Esophagus squamous epithelium (tissue), 5 donors: ENCODE data around the gene NCS1. TPM values are rescaled to one million over a fixed set of nuclear protein-coding genes. Genes with fewer than 3 reads are reported as not detected.

Experiments used
- DNase-seq: peaks from one replicate; lab custom pipeline; 2025; lab: John Stamatoyannopoulos, UW
- H3K27ac ChIP-seq, 4 donors: fragments of 200-600 bp; sonication (generic); one replicate each; pipeline ENCODE4 v1.5.1; 2016 to 2019; ENCODE audit warnings: mild to moderate bottlenecking in 1 of 4
- H3K27me3 ChIP-seq, 4 donors: fragments of 200-600 bp; sonication (generic); 1 replicate in 3 of 4; 2 replicates in 1 of 4; pipeline versions ENCODE4 v1.5.1 to v1.6.0; 2017 to 2021; ENCODE audit warnings: antibody characterized with exemption in 1 of 4
- H3K36me3 ChIP-seq, 3 donors: fragments of 200-600 bp; sonication (generic); one replicate each; pipeline ENCODE4 v1.5.1; 2016 to 2019
- H3K4me1 ChIP-seq, 3 donors: fragments of 200-600 bp; sonication (generic); one replicate each; pipeline ENCODE4 v1.5.1; 2017 to 2019
- H3K4me3 ChIP-seq, 4 donors: fragments of 200-600 bp; sonication (generic); 1 replicate in 3 of 4; 2 replicates in 1 of 4; pipeline ENCODE4 v1.5.1; 2016 to 2019; ENCODE audit warnings: mild to moderate bottlenecking in 2 of 4, moderate library complexity in 1 of 4
- H3K9me3 ChIP-seq, 3 donors: fragments of 200-600 bp; sonication (generic); one replicate each; pipeline ENCODE4 v1.5.1; 2016 to 2019
- POLR2A ChIP-seq, 4 donors: fragments of 450-650 bp; IDR thresholded peaks; one replicate each; pipeline ENCODE4 v1.6.1; 2017; ENCODE audit warnings: antibody characterized with exemption in 4 of 4, mild to moderate bottlenecking in 4 of 4, moderate library complexity in 3 of 4
- WGBS, 2 donors: methylation state at CpG; one replicate each; pipeline ENCODE4 v1.1.5; 2018; 5-methylcytosine and 5-hydroxymethylcytosine counted together
- intact Hi-C: fragments of 100-400 bp; cut with DNase I; formaldehyde crosslinking; loops from one replicate; pipeline ENCODE4 v1.15.0; 2022
- total RNA-seq, 4 donors: library from RNA; depleted of rRNA; stranded (reverse); fragments of >200 nt; gene quantifications; one replicate each; pipeline ENCODE4 v1.1.0, GENCODE V29; 2016
- TF ChIP-seq, protein P1 (sequence below), 6 experiments: fragments of 450-650 bp in 4 of 6; fragments of 200-600 bp in 2 of 6; sonication (generic) in 2 of 6; IDR thresholded peaks; one replicate each; pipeline ENCODE4 v1.5.1; 2016 to 2019; ENCODE audit warnings: antibody characterized with exemption in 6 of 6, mild to moderate bottlenecking in 4 of 6, moderate library complexity in 4 of 6
- donor health status: DM: yes; HTN: yes; CAD: no.

Gene NCS1
- total RNA-seq, 4 donors from 2014 or later = 9.3 to 31.3 (median 15.2) TPM

DNA sequence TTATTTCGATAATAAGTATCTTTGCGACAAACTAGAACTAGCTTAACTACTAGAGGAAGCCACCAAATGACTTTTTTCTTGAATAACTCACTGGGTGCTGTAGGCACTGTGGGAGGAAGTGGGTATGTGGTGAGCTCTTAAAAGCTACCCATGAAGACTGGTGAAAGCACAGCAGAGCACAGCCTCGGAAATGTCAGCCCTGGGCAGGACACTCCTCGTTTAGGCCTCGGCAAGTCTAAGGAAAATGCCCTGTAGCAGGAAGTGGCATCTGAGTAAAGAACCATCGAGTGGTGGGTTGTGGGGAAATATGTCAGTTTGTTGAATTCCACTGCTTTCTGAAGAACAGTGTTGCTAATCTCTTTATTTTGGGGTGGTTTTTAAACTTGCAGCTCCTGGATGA is 44.0 kb upstream of the NCS1 start:
- Histone ChIP-seq H3K27ac (peak overlapping the region; percentile 53 to 85 (median 78)), H3K4me1 (peaks cover 0 to 42% (median 7%) of the 10 kb centered on the region in 3 donors), H3K36me3 (peaks cover 0 to 66% (median 5%) of the 10 kb centered on the region in 3 donors), H3K4me3 (no peak overlapping the region), H3K9me3 (no peaks in the 10 kb centered on the region), H3K27me3 (no peaks in the 10 kb centered on the region)
- no peak for DNase-seq
- WGBS, 2 donors = 65 to 76% methylated on average over 6 of the region's 6 CpGs
- TF ChIP-seq POLR2A (IDR thresholded peaks at IDR 0.05) = no peak
- TF ChIP-seq, protein P1, sequence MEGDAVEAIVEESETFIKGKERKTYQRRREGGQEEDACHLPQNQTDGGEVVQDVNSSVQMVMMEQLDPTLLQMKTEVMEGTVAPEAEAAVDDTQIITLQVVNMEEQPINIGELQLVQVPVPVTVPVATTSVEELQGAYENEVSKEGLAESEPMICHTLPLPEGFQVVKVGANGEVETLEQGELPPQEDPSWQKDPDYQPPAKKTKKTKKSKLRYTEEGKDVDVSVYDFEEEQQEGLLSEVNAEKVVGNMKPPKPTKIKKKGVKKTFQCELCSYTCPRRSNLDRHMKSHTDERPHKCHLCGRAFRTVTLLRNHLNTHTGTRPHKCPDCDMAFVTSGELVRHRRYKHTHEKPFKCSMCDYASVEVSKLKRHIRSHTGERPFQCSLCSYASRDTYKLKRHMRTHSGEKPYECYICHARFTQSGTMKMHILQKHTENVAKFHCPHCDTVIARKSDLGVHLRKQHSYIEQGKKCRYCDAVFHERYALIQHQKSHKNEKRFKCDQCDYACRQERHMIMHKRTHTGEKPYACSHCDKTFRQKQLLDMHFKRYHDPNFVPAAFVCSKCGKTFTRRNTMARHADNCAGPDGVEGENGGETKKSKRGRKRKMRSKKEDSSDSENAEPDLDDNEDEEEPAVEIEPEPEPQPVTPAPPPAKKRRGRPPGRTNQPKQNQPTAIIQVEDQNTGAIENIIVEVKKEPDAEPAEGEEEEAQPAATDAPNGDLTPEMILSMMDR (IDR thresholded peaks at IDR 0.05) = no peak
- intact Hi-C loops = no loop called here

DNA sequence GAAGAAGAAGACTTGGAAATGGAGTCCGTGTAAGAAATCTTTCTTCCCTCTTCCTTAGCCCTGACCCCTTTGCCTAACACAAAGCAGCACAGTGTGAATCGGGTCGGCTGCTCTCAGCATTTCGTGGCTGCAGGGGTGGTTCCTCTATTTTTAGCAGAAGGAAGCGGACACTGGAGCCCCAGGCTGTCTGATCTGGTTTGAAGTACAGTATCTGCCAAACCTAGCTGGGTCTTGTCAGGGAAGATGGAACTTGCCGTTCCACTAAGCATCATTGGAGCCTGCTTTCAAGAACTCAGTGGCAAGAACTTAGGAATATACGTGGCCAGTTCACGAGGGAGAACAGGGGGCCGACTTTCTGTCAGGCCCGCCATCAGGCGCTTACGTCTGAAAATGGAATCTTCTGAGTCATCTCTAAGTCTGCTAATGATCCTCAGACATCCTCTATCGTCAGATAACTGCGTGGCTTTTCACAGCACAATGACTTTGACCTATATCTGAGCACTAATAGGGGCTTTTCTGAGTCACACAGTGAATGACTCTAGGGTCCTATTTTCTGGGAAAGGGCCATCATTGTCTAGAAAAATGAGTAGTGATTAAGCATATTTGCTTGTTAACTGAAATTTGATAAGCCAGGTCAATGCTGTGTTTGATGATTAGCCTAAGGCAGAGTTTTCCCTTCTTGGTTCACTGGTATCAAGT is 43.3 kb upstream of the NCS1 start:
- 42 to 75% methylated on average over 9 to 12 of the region's 14 CpGs for WGBS, 2 donors
- Histone ChIP-seq H3K9me3 (no peaks in the 10 kb centered on the region), H3K4me1 (peaks cover 0 to 42% (median 7%) of the 10 kb centered on the region in 3 donors), H3K4me3 (no peak overlapping the region), H3K27me3 (no peaks in the 10 kb centered on the region), H3K27ac (peak overlapping the region; percentile 53 to 85 (median 78)), H3K36me3 (peaks cover 0 to 66% (median 5%) of the 10 kb centered on the region in 3 donors)
- DNase-seq = no peak
- intact Hi-C loops = no loop called here
- no peak for TF ChIP-seq POLR2A (IDR thresholded peaks at IDR 0.05)

DNA sequence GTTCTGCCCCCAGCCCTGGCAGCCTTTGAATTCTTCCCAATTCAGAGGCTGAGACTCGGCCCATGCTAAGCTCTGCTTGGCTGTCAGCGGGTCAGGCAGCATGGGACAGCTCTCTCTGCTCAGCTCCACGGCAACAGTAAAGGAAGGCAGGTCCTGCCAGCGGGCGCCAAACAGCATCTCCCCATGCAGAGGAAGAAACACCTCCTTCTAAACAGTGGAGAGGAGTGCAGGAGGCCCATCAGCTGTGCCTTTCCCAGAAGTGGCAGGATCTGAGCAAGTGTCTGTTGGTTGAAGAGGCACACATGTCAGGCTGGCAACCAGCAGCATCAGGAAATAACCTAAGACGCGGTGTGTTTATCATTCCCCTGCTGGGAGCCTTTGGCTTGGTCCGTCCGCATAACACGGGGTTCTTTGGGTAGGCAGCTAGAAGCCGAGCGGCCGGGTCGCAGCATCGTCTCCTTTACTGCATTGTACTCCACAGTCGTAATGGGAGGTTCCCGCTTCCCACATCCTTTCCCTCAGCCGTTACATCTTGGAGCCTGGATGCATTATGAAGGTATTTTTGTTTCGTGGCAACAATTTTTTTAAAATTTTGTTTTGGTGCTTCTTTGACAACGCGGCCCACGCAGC is 42.7 kb upstream of the NCS1 start:
- H3K36me3 ChIP-seq = peaks cover 0 to 64% (median 5%) of the 10 kb centered on the region in 3 donors

DNA sequence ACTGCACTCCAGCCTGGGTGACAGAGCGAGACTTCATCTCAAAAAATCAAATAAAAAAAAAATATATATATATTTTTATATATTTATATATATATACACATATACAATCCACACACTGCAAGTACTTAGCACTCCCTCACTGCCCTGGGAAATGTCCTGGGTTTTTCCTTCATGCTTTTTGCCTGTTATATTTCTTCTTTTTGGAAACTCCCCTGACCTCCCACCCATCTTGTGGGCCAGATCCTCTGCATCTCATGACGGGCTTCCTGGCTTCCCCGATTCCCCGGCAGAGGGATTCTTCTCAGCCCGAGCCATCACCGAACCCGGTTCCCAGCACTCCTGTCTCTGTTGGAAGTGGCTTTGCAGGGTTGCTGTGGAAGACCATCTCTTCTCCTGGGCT is 39.5 kb upstream of the NCS1 start:
- Histone ChIP-seq H3K27me3 (no peaks in the 10 kb centered on the region), H3K36me3 (peaks cover 0 to 82% (median 8%) of the 10 kb centered on the region in 3 donors), H3K27ac (no peak overlapping the region), H3K4me1 (peaks cover 1 to 31% (median 1%) of the 10 kb centered on the region in 3 donors), H3K9me3 (no peaks in the 10 kb centered on the region), H3K4me3 (no peak overlapping the region)
- no peak for DNase-seq
- 92 to 97% methylated on average over 7 of the region's 7 CpGs for WGBS, 2 donors
- intact Hi-C loops = no loop called here
- TF ChIP-seq POLR2A (IDR thresholded peaks at IDR 0.05) = no peak
- TF ChIP-seq, protein P1 (IDR thresholded peaks at IDR 0.05) = no peak

More for the DNA sequence above, 42.7 kb upstream of the NCS1 start:
- intact Hi-C loops = no loop called here
- no peak for DNase-seq
- Histone ChIP-seq H3K27ac (peak overlapping the region; percentile 53 to 85 (median 78)), H3K4me1 (peaks cover 0 to 42% (median 7%) of the 10 kb centered on the region in 3 donors), H3K4me3 (no peak overlapping the region), H3K9me3 (no peaks in the 10 kb centered on the region), H3K27me3 (no peaks in the 10 kb centered on the region)
- TF ChIP-seq, protein P1 (IDR thresholded peaks at IDR 0.05) = no peak
- no peak for TF ChIP-seq POLR2A (IDR thresholded peaks at IDR 0.05)
- 82 to 95% methylated on average over 17 of the region's 22 CpGs for WGBS, 2 donors

DNA sequence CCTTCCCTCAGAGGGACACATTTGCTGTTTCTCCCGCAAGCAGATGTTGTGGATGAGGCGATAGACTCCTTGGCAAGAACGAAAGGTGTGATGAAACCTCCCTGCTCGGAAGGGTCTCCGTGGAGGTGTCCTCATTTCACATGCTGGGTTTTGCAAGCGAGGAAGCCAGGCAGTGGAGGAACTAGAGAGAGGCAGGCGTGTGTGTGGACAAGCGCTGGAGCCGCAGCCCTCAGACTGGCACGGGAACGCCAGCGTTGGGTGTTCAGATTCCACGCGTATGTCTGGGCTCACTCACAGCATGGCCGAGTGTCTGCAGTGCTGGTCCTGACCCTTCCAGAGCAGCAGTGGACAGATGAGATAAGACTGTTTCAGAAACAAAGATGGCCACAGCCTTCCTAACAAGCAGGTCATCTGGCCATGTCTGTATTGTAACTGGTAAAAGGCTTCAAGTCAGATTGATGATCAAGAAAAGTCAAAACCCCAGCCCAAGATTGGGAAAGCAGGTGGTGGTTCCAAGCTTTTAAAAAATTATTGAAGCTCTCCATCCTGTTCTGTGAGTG is 35.0 kb upstream of the NCS1 start:
- peaks cover 0 to 41% (median 7%) of the 10 kb centered on the region in 3 donors for H3K36me3 ChIP-seq
- intact Hi-C loops = no loop called here
- no peak overlapping the region for H3K4me3 ChIP-seq
- 84 to 95% methylated on average over 14 to 15 of the region's 15 CpGs for WGBS, 2 donors
- H3K27me3 ChIP-seq = no peaks in the 10 kb centered on the region
- H3K9me3 ChIP-seq = no peaks in the 10 kb centered on the region
- peaks cover 10 to 28% (median 20%) of the 10 kb centered on the region in 3 donors for H3K4me1 ChIP-seq
- DNase-seq = no peak
- no peak for TF ChIP-seq POLR2A (IDR thresholded peaks at IDR 0.05)
- TF ChIP-seq, protein P1 (IDR thresholded peaks at IDR 0.05) = no peak
- peak overlapping the region in 1 of 4 donors; percentile 79 for H3K27ac ChIP-seq
